HG03097 (cell line): Measurements from ENCODE around the gene TYROBP.
"Not testable (repeated sequence)": the region's sequence is repeated elsewhere in the genome, so short reads cannot be mapped to it uniquely, and the experiment has no call there.

Experiments used
- ATAC-seq: cut with Tn5 transposase; IDR thresholded peaks from one replicate; pipeline ENCODE4 v1.9.1; 2021; ENCODE audit not compliant: unreplicated experiment, low FRiP score

TYROBP gene

DNA sequence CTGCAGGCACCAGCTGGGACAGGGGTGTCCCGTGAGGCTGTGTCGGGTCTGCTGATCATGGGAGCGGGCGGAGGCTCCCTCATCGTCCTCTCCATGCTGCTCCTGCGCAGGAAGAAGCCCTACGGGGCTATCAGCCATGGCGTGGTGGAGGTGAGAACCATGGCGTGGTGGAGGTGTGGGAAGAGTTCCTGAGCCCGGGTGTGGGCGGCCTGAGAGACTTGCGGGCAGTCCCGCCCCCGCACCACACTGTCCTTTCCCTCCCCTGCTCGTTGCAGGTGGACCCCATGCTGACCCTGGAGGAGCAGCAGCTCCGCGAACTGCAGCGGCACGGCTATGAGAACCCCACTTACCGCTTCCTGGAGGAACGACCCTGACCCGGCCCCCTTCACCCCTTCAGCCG is 29.0 kb downstream of the TYROBP start:
- no peak for ATAC-seq

DNA sequence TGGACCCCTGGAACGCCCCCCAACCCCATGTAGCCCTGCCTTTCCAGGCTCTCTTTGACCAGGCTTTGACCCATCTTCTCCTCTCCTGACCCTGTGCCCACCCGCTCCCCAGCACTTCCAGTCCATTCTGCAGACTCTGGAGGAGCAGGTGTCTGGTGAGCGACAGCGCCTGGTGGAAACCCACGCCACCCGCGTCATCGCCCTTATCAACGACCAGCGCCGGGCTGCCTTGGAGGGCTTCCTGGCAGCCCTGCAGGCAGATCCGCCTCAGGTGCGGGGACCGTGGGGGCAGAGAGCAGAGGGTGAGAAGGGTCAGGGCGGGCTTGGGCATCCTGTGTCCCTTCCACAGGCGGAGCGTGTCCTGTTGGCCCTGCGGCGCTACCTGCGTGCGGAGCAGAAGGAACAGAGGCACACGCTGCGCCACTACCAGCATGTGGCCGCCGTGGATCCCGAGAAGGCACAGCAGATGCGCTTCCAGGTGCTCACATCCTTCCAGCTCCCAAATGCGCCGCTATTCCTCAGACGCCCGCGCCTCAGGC is 33.6 kb downstream of the TYROBP start:
- ATAC-seq, result no peak

DNA sequence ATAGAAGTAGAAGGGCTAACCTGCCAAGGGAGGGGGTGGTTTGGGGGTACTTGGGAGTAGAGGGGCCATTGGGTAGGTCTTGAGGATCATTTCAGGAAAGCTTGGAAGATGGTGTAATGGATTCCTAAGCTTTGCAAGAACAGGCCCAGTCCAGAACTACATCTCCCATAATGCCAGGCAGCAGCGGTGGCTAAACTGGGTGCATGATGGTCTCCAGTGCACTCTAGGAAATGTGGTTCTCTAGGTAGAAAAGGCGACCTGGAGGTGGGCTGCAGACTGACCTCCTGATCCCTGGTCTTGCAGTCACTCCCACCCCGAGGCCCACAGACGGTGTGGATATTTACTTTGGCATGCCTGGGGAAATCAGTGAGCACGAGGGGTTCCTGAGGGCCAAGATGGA is 35.9 kb downstream of the TYROBP start:
- ATAC-seq, result no peak

DNA sequence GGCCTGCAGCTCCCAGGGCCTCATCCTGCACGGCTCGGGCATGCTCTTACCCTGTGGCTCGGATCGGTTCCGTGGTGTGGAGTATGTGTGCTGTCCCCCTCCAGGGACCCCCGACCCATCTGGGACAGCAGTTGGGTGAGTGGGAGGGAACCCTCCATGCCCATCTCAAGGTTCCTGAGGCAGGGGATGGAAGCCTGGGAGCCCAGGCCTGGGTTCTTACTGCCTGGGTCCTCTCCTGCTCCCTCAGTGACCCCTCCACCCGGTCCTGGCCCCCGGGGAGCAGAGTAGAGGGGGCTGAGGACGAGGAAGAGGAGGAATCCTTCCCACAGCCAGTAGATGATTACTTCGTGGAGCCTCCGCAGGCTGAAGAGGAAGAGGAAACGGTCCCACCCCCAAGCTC is 36.5 kb downstream of the TYROBP start:
- ATAC-seq, result no peak

DNA sequence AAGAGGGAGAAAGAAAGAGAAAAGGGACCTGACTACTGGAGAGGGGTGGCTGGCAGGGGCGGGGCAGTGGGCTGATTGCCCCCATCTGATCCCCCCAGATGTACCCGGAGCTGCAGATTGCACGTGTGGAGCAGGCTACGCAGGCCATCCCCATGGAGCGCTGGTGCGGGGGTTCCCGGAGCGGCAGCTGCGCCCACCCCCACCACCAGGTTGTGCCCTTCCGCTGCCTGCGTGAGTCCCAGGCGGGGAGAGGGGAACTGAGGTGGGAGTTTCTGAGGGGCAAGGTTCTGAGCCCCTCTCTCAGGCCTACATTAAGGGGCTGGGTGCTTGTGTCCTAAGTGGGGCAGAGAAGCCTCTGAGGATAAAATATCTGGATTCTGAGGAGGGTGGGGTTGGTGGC is 37.3 kb downstream of the TYROBP start:
- no peak for ATAC-seq

DNA sequence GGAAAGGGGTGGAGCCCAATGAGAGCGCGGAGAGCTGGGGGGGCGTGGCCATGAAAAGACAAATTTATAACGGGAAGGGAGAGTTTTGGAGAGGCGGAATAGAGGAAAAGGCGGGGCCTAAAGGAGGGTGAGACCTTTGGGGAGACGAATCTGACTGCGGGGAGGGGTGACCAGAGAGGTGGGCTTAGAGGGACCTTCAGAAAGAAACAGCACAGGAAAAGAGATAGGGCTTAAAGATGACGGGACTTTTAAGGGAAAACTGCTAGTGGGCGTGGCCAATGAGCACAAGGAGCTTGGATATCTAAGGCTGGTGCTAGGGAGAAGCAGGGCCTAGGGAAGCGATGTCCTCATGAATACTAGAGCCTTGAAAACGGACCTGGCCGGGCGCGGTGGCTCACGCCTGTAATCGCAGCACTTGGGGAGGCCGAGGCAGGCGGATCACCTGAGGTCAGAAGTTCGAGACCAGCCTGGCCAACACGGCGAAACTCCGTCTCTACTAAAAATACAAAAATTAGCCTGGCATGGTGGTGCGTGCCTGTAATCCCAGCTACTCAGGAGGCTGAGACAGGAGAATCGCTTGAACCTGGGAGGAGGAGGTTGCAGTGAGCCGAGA is 37.9 kb downstream of the TYROBP start:
- ATAC-seq, result not testable (repeated sequence)

DNA sequence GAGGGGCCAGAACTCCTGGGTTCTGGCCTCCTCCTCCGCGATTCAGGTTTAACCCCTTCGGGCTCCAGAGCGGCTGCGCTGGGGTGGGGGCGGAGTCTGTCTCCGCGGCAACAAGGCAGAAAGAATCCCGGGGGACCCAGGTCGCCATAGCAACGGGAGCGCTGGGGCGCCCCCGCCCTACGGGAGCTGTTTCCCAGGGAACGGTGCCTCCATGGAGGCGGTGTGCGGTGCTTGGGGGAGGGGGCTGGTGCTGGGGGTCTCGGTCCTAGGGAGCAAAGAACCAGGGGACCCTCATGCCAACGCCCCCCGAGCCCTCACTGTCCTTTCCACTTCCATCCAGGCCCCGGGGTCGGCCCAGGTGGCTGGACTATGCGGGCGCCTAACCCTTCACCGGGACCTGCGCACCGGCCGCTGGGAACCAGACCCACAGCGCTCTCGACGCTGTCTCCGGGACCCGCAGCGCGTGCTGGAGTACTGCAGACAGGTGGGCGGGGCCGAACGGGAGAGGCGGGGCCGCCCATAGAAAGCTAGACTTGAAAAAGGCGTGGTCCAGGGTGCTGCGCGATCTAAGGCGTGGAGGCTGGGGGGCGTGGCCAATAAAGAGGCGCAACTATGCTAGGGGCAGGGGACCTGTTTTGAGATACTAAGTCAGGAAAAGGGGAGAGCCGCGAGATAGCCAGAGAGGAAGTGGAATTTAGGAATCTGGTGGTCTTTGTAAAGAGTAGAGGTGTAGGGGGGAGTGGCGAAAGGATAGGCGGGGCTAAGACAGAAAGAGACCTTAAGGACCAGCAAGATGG is 38.6 kb downstream of the TYROBP start:
- no peak for ATAC-seq

DNA sequence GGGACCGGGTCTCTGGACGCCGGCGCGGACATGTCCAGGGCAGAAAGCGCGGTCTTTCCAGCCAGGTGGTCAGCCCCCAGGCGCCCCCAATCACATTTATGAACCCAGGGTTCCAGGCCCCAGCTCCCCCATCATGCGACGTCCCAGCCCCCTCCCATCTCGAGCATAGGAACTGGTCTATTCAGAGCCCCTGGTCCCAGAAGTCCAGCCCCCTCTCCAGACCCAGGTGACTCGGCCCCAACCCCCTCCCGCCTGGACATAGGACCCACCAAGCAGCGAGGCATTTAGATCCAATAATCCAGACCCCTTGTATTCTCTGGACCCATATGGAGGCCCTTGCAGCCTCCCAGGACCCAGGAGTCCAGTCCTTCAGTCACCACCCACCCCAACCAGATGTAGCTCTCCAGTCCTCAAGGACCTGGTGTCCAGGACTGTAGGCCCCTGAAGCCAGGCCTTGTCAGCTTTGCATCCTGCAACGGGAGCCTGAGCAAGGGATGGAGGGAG is 39.2 kb downstream of the TYROBP start:
- no peak for ATAC-seq

DNA sequence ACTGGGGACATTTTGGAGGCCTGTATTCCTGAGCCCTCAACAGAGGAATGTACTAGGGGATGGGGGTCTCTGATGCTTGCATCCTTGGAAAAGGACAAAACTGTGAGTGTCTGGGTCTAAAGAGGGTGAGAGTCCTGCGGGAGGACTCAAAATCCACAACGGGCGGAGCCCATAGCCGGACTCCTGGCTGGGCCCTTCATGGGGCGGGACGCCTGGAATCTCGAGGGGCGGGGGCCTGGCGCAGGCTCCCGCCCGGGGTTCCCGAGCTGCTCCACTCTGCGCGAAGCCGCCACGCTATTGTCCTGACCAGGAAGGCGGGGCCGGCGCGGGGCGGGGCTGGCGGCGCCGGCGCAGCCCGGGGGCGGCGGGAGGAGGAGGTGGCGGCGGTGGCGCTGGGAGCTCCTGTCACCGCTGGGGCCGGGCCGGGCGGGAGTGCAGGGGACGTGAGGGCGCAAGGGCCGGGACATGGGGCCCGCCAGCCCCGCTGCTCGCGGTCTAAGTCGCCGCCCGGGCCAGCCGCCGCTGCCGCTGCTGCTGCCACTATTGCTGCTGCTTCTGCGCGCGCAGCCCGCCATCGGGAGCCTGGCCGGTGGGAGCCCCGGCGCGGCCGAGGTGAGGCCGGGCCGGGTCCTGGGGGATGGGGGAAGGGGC is 39.8 kb downstream of the TYROBP start, which contains the start of gene APLP1:
Gene APLP1 (plus strand): TSS at position 403 of the 651 bp plus-strand sequence. CDS start 63 bp downstream, at position 466.
- no peak for ATAC-seq

DNA sequence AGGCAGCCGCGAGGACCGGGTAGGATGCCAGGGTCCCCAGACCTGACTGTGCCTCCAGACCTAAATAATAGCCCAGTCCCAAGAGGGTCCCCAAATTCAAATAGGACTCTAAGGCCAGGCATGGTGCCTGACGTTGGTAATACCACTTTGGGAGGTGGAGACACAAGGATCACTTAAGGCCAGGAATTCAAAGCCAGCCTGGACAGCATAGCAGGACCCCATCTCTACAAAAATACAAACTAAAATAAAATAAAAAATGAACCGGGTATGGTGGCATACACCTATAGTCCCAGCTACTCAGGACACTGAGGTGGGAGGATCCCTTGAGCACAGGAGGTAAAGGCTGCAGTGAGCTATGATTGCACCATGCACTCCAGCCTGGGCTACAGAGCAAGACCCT is 45.1 kb downstream of the TYROBP start:
- no peak for ATAC-seq

DNA sequence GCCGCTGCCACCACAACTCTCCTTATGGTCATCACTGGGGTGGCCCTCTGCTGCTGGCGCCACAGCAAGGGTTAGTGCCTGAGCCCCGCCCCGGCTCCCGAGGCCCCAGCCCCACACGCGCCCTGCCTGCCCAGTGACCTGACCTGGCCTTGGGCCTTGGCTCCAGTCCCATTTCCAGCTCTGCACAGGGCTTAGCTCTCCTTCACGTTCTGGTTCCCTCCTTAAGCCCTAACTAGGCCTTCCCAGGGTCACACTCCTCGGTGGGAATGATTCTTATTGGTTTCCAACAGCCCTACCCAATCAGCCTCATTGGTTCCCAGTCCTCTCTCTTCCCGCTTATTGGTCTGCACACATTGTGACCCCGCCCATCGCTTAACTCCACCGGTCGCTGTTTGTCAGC is 45.6 kb downstream of the TYROBP start:
- no peak for ATAC-seq

DNA sequence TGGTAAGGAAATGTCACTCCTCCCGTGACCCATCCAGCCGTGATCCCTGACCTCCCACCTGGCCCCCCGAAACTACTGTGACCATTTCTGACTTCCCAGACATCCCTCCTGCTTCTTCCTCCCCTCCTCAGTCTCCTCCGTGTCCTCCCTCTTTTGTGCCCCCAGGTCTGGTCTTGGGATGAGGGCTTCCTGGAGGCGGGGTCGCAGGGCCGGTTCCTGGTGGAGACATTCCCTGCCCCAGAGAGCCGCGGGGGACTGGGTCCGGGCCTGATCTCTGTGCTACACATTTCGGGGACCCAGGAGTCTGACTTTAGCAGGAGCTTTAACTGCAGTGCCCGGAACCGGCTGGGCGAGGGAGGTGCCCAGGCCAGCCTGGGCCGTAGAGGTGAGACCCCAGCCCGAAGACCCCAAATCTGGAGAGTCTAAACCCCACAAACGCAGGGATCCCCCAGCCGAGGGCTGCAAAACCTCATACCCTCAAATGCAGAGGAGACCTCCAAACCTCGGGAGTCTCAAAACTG is 46.4 kb downstream of the TYROBP start:
- ATAC-seq, result no peak

DNA sequence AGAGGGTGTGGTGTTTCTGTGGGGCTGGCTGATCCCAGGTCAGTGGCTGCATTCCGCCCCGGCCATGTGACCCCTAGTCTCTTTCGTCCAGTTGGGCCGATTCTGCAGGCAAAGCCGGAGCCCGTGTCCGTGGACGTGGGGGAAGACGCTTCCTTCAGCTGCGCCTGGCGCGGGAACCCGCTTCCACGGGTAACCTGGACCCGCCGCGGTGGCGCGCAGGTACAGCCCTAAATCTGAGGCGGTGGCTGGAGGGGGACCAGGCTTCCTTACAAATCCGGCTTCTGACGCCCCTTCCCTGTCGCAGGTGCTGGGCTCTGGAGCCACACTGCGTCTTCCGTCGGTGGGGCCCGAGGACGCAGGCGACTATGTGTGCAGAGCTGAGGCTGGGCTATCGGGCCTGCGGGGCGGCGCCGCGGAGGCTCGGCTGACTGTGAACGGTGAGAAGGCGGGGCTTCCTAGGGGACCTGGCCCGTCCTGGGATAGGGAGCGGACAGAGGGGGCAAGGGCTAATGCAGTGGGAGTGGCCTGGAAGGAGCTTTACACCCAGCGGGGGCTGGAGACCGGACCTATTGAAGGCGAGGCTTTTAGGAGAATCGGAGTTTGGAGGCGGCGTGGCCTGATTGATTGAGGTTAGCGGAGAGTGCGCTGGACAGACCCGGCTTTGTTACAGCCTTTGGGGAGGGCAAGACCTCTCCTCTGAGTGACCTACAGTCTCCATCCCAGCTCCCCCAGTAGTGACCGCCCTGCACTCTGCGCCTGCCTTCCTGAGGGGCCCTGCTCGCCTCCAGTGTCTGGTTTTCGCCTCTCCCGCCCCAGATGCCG is 47.1 kb downstream of the TYROBP start:
- ATAC-seq, result no peak

DNA sequence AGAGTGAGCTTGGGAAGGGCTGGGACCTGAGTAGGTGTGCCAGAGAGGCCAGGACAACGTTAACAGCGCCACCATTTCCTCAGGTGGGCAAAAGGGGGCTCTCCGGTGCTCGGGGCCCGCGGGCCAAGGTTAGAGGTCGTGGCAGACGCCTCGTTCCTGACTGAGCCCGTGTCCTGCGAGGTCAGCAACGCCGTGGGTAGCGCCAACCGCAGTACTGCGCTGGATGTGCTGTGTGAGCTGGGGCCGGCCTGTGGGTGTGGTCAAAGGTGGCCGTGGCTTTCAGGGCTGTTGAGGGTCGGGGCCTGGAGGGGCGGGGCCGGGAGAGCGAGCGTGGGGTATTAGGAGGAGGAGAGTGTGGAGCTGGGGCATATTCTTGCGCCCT is 47.7 kb downstream of the TYROBP start:
- no peak for ATAC-seq

DNA sequence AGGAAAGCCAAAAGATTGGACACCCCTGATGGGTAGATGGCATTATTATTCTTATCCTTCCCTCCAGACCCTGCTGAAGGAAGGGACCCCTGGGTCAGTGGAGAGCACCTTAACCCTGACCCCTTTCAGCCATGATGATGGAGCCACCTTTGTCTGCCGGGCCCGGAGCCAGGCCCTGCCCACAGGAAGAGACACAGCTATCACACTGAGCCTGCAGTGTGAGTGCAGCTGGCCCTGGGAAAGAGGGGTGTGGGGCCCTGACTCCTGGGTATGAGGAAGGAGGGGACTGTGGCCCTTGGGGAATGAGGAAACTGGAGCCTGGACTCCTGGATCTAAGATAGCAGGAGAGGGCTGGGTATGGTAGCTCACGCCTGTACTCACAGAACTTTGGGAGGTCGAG is 48.7 kb downstream of the TYROBP start:
- ATAC-seq, result no peak

DNA sequence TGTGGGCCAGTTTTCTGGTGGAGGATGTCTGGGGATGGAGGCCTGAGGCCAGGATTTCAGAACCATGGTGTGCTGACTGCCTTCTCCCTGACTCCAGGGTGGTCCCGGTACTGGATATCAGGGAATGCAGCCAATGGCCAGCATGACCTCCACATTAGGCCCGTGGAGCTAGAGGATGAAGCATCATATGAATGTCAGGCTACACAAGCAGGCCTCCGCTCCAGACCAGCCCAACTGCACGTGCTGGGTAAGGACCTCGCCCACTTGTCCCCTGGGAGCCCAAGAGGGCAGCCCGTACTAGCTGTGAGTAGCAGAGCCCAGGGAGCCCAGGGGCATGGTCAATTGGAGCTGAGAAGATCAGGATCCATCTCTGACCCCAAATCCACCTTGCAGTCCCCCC is 49.8 kb downstream of the TYROBP start:
- ATAC-seq, result no peak

DNA sequence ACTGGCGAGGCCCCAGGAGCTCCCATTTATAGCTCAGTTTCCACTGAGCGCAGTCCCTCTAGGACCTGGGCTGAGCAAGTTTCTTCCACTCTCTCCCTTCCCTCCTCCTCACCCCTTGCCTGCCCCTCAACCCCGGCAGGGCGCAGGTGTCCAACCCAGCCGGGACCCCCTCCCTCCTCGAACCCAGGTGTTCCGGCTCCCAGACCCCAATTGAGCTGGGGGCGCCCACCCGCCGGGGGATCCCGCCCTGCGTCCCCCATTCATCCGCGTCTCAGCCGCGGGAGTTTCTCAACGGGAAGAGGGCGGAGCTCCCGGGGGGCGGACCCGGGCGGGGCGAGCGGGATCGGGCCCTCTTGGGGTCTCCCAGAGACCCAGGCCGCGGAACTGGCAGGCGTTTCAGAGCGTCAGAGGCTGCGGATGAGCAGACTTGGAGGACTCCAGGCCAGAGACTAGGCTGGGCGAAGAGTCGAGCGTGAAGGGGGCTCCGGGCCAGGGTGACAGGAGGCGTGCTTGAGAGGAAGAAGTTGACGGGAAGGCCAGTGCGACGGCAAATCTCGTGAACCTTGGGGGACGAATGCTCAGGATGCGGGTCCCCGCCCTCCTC is 51.4 kb downstream of the TYROBP start, which contains the start of gene KIRREL2:
Gene KIRREL2 (plus strand): TSS at position 366 of the 604 bp plus-strand sequence. CDS start 209 bp downstream, at position 575.
- ATAC-seq, result no peak
